ENCODE data around the gene INPP5K.

Gene INPP5K

DNA sequence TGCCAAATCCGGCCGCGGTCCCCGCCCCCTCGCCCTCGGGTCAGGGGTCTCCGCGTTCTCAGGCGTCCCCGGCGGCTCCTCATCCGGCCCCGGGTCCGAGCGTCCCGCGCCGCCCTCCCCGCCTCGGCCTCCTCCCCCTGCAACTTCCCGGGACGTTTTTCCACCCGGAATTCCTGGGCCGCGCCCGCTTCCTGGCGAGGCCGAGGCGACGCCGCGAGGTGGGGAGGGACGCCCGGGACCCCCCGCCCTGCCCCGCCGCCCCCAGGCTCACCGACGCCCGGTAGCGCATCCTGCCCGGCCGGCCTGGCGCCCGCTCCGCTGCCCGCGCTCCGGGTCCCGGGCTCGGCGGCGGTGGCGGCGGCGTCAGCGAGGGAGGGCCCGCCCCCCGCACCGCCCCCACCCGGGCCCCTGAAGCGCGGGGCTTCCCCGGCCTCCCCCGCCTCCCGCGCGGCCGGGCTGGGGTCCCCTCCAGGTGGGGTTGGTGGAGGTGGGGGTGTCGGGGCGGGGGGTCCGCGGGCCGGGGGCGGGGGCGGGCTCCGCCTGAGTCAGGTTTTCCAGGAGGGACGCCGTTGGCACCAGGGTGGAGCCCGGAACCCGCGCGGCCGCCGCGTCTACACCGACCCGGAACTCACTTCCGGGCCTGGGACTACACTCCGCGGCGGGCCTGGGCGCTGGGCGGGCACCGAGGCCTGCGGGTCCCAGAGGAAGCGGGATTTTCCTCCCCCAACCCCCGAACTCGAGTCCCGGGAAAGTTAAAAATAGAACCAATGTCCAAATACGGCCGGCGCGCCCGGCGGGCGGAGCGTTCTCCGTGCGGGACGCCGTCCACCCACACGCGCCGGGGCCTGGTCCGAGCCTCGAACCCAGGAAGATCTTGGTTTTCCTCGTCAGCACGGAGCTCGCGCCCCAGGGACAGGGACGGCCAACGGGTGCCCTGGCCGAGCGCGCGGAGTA is 30.7 kb downstream of the INPP5K start:
- peak overlapping the region; percentile 86 for H3K9ac ChIP-seq (ENCODE audit: low read length)
- H3K4me1 ChIP-seq (ENCODE audit: control insufficient read depth, insufficient read depth, low read depth, low read length) = peaks cover 47% of the 10 kb centered on the region
- peak overlapping the region; percentile 88 for H4K8ac ChIP-seq (ENCODE audit: low read length)
- H2AK5ac ChIP-seq (ENCODE audit: low read length, severe bottlenecking) = peak overlapping the region; percentile 79
- no peaks in the 10 kb centered on the region for H3K27me3 ChIP-seq (ENCODE audit: control insufficient read depth in 1 of 2, insufficient read depth in 1 of 2, low read length in 2 of 2)
- H3K4me2 ChIP-seq (ENCODE audit: low read length, poor library complexity, severe bottlenecking) = peak overlapping the region; percentile 85
- 3% methylated on average over 78 of the region's 127 CpGs for WGBS
- H2BK15ac ChIP-seq (ENCODE audit: low read depth, poor library complexity, severe bottlenecking) = peak overlapping the region; percentile 98
- peak overlapping the region; percentile 89 to 92 for H3K18ac ChIP-seq (ENCODE audit: low read depth in 1 of 2, low read length in 2 of 2)
- H3K79me1 ChIP-seq (replicated peaks; ENCODE audit: low read length, poor library complexity, severe bottlenecking) = peaks cover 25% of the 10 kb centered on the region
- peak overlapping the region in 1 of 2 experiments; percentile 35 for H3K14ac ChIP-seq (ENCODE audit: low read length in 2 of 2)
- H3K27ac ChIP-seq (ENCODE audit: low read length, poor library complexity, severe bottlenecking) = peak overlapping the region; percentile 16
- peak overlapping the region; percentile 82 to 92 for H3K4ac ChIP-seq (ENCODE audit: low read depth in 1 of 2, low read length in 2 of 2)
- peak; percentile 86 for DNase-seq
- peaks cover 26 to 36% of the 10 kb centered on the region in 2 experiments for H3K36me3 ChIP-seq (ENCODE audit: control insufficient read depth in 1 of 2, insufficient read depth in 2 of 2, low read depth in 1 of 2, low read length in 2 of 2)
- no peaks in the 10 kb centered on the region for H3K9me3 ChIP-seq (ENCODE audit: control insufficient read depth, low read length)
- peak overlapping the region in 1 of 2 experiments; percentile 34 for H3K23ac ChIP-seq (ENCODE audit: low read length in 2 of 2)
- H3K4me3 ChIP-seq (ENCODE audit: insufficient read depth in 1 of 2, low read depth in 1 of 2, low read length in 2 of 2) = peak overlapping the region; percentile 75 to 85
- peak overlapping the region in 1 of 2 experiments; percentile 61 for H2BK12ac ChIP-seq (ENCODE audit: low read length in 2 of 2)
- H2BK5ac ChIP-seq (ENCODE audit: low read depth, low read length, poor library complexity, severe bottlenecking) = peak overlapping the region; percentile 68
- H2AFZ ChIP-seq (ENCODE audit: low read depth, low read length) = no peak overlapping the region
- peak overlapping the region; percentile 98 for H2BK120ac ChIP-seq (ENCODE audit: low read depth, low read length)
- peak overlapping the region; percentile 90 for H4K91ac ChIP-seq (ENCODE audit: low read length)

DNA sequence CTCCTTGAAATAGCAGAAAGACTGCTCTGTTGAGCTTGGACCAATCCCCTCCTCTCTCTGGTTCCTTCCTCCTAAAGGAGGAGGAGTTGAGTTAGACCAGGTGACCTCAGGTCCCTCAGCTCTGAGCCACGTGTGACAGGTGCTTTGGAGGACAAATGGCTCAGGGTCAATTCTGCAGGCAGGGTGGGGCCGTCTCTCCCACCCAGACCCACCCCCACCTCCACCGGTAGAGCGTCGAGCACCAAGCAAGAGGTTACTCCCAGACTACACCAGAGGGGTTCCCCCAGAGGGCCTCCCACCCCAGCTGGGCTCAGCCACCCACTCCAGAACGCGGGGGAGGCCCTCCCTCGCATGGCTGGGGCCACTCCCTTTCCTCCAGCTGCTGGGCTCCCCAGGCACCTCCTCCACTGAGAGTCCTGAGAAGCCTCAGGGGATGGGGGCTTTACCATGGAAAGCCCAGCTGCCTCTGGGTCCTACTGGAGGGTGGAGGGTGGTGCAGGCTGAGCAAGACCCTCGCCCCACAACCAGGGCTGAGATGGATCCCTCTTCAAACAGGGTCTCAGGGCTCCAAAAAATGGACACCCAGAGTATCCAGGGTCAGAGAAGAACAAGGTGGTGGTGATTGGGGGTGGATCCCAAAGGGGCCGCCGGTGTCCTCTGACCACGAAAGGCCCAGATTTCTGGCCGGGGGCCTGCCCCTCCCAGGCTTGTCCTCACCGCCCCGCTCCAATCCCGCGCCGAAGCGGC is 31.6 kb downstream of the INPP5K start:
- peaks cover 40% of the 10 kb centered on the region for H3K4me1 ChIP-seq (ENCODE audit: control insufficient read depth, insufficient read depth, low read depth, low read length)
- peak overlapping the region in 1 of 2 experiments; percentile 41 for H3K23ac ChIP-seq (ENCODE audit: low read length in 2 of 2)
- peak overlapping the region; percentile 85 for H3K4me2 ChIP-seq (ENCODE audit: low read length, poor library complexity, severe bottlenecking)
- WGBS = under 1% methylated on average over 14 of the region's 19 CpGs
- peaks cover 29% of the 10 kb centered on the region for H3K79me1 ChIP-seq (replicated peaks; ENCODE audit: low read length, poor library complexity, severe bottlenecking)
- H2AFZ ChIP-seq (ENCODE audit: low read depth, low read length) = no peak overlapping the region
- no peak overlapping the region for H2BK5ac ChIP-seq (ENCODE audit: low read depth, low read length, poor library complexity, severe bottlenecking)
- peak overlapping the region in 1 of 2 experiments; percentile 73 for H2BK12ac ChIP-seq (ENCODE audit: low read length in 2 of 2)
- no peaks in the 10 kb centered on the region for H3K9me3 ChIP-seq (ENCODE audit: control insufficient read depth, low read length)
- peak overlapping the region in 1 of 2 experiments; percentile 95 for H3K14ac ChIP-seq (ENCODE audit: low read length in 2 of 2)
- peak overlapping the region; percentile 89 to 90 for H3K18ac ChIP-seq (ENCODE audit: low read depth in 1 of 2, low read length in 2 of 2)
- peak overlapping the region; percentile 80 to 92 for H3K4ac ChIP-seq (ENCODE audit: low read depth in 1 of 2, low read length in 2 of 2)
- peak overlapping the region; percentile 75 to 85 for H3K4me3 ChIP-seq (ENCODE audit: insufficient read depth in 1 of 2, low read depth in 1 of 2, low read length in 2 of 2)
- DNase-seq = peak; percentile 81
- peak overlapping the region; percentile 73 for H4K8ac ChIP-seq (ENCODE audit: low read length)
- peak overlapping the region; percentile 42 for H2AK5ac ChIP-seq (ENCODE audit: low read length, severe bottlenecking)
- H3K36me3 ChIP-seq (ENCODE audit: control insufficient read depth in 1 of 2, insufficient read depth in 2 of 2, low read depth in 1 of 2, low read length in 2 of 2) = peaks cover 30 to 40% of the 10 kb centered on the region in 2 experiments
- H3K9ac ChIP-seq (ENCODE audit: low read length) = peak overlapping the region; percentile 84
- H3K27ac ChIP-seq (ENCODE audit: low read length, poor library complexity, severe bottlenecking) = peak overlapping the region; percentile 69
- peak overlapping the region; percentile 98 for H2BK15ac ChIP-seq (ENCODE audit: low read depth, poor library complexity, severe bottlenecking)
- H2BK120ac ChIP-seq (ENCODE audit: low read depth, low read length) = peak overlapping the region; percentile 98
- no peaks in the 10 kb centered on the region for H3K27me3 ChIP-seq (ENCODE audit: control insufficient read depth in 1 of 2, insufficient read depth in 1 of 2, low read length in 2 of 2)
- peak overlapping the region; percentile 88 for H4K91ac ChIP-seq (ENCODE audit: low read length)

DNA sequence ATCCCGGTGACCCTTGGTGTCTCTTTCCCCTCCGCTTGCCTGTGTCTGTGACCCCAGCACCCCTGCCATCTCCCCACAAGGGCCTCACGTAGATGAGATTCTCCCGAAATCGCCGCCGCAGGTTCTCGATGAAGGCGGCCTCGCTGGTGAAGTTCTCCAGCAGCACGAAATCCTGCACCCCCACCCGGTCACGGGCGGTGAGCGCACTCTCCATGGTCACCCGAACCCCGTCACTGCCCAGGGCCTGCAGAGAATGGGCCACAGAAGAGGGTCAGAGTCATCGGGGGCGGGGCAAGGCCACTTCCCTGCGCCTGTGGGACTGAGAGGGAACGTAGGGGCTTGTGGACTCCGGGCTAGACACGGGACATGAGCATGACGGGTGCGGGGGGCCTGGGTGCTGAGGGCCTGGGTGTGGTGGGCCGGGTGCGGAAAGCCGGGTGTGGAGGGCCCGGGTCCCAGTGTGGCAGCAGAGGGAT is 32.3 kb downstream of the INPP5K start:
- Histone ChIP-seq H3K79me1 (replicated peaks; ENCODE audit: low read length, poor library complexity, severe bottlenecking) (peaks cover 31% of the 10 kb centered on the region), H3K4me1 (ENCODE audit: control insufficient read depth, insufficient read depth, low read depth, low read length) (peaks cover 36% of the 10 kb centered on the region), H4K8ac (ENCODE audit: low read length) (no peak overlapping the region), H3K23ac (ENCODE audit: low read length in 2 of 2) (no peak overlapping the region), H3K36me3 (ENCODE audit: control insufficient read depth in 1 of 2, insufficient read depth in 2 of 2, low read depth in 1 of 2, low read length in 2 of 2) (peaks cover 34 to 47% of the 10 kb centered on the region in 2 experiments), H3K4me3 (ENCODE audit: insufficient read depth in 1 of 2, low read depth in 1 of 2, low read length in 2 of 2) (peak overlapping the region in 1 of 2 experiments; percentile 85), H3K9me3 (ENCODE audit: control insufficient read depth, low read length) (no peaks in the 10 kb centered on the region), H2BK5ac (ENCODE audit: low read depth, low read length, poor library complexity, severe bottlenecking) (no peak overlapping the region), H3K27ac (ENCODE audit: low read length, poor library complexity, severe bottlenecking) (no peak overlapping the region), H3K4me2 (ENCODE audit: low read length, poor library complexity, severe bottlenecking) (peak overlapping the region; percentile 3), H3K14ac (ENCODE audit: low read length in 2 of 2) (no peak overlapping the region), H2BK12ac (ENCODE audit: low read length in 2 of 2) (peak overlapping the region in 1 of 2 experiments; percentile 30), H4K91ac (ENCODE audit: low read length) (peak overlapping the region; percentile 78), H3K9ac (ENCODE audit: low read length) (no peak overlapping the region), H3K27me3 (ENCODE audit: control insufficient read depth in 1 of 2, insufficient read depth in 1 of 2, low read length in 2 of 2) (no peaks in the 10 kb centered on the region), H3K4ac (ENCODE audit: low read depth in 1 of 2, low read length in 2 of 2) (peak overlapping the region in 1 of 2 experiments; percentile 64), H2BK120ac (ENCODE audit: low read depth, low read length) (no peak overlapping the region), H2AFZ (ENCODE audit: low read depth, low read length) (no peak overlapping the region), H2AK5ac (ENCODE audit: low read length, severe bottlenecking) (peak overlapping the region; percentile 21), H3K18ac (ENCODE audit: low read depth in 1 of 2, low read length in 2 of 2) (peak overlapping the region in 1 of 2 experiments; percentile 14), H2BK15ac (ENCODE audit: low read depth, poor library complexity, severe bottlenecking) (peak overlapping the region; percentile 13)
- no peak for DNase-seq
- 92% methylated on average over 29 of the region's 29 CpGs for WGBS

All from mesenchymal stem cell (in vitro differentiated cells and primary cell).